VCaP (cell line): ENCODE measurements around the gene IPO5.

Experiments
- H3K27ac ChIP-seq: fragments of 450-650 bp; 2 replicates; pipeline ENCODE4 v1.5.1; 2017
- TF ChIP-seq, protein P1 (sequence below): fragments of 450-650 bp; conservative IDR thresholded peaks from 2 replicates; pipeline ENCODE4 v1.5.1; 2017; ENCODE audit warnings: mild to moderate bottlenecking, moderate library complexity

IPO5 gene

GRCh38 chr13:97921176-97921816 lies 32.2 kb upstream of the IPO5 start:
- no peak overlapping the region for H3K27ac ChIP-seq
- TF ChIP-seq, protein P1, sequence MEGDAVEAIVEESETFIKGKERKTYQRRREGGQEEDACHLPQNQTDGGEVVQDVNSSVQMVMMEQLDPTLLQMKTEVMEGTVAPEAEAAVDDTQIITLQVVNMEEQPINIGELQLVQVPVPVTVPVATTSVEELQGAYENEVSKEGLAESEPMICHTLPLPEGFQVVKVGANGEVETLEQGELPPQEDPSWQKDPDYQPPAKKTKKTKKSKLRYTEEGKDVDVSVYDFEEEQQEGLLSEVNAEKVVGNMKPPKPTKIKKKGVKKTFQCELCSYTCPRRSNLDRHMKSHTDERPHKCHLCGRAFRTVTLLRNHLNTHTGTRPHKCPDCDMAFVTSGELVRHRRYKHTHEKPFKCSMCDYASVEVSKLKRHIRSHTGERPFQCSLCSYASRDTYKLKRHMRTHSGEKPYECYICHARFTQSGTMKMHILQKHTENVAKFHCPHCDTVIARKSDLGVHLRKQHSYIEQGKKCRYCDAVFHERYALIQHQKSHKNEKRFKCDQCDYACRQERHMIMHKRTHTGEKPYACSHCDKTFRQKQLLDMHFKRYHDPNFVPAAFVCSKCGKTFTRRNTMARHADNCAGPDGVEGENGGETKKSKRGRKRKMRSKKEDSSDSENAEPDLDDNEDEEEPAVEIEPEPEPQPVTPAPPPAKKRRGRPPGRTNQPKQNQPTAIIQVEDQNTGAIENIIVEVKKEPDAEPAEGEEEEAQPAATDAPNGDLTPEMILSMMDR = no peak

- TF ChIP-seq, protein P1 = no peak
- H3K27ac ChIP-seq = no peak overlapping the region
These were observed 25.2 kb upstream of the IPO5 start for GRCh38 chr13:97928301-97928700.

DNA sequence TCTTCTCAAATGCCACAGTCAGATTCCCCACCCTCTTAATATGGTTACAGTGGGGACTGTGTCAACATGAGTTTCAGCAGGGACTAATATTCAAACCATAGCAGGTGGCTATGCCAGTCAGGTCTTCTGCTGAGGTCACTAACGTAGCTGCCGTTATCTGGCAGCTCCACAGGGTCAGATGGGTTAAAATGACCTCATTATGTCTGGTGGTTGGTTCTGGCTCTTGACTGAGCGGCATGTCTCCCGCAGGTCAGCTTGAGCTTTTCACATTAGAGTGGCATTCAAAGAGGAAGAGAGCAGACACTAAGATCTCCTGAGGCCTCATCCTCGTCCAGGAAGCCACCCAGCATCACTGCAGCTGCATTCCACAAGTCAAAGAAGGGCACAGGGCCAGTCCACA lies 21.4 kb upstream of the IPO5 start:
- no peak overlapping the region for H3K27ac ChIP-seq
- TF ChIP-seq, protein P1 = no peak

- TF ChIP-seq, protein P1 = no peak
- H3K27ac ChIP-seq = no peak overlapping the region
These were observed 20.8 kb upstream of the IPO5 start for GRCh38 chr13:97932647-97933046.

- no peak overlapping the region for H3K27ac ChIP-seq
- TF ChIP-seq, protein P1 = no peak
These were observed 19.7 kb upstream of the IPO5 start for GRCh38 chr13:97933776-97934175.

- peak overlapping the region; percentile 18; the same call in 1 of the 2 replicates for H3K27ac ChIP-seq
- TF ChIP-seq, protein P1 = no peak
These were observed 18.9 kb upstream of the IPO5 start for GRCh38 chr13:97934590-97934989.

- H3K27ac ChIP-seq = peak overlapping the region; percentile 18; the same call in 1 of the 2 replicates
- TF ChIP-seq, protein P1 = no peak
These were observed 18.4 kb upstream of the IPO5 start for GRCh38 chr13:97935071-97935470.
